ENCODE results near the gene CRACR2A. TPM values are rescaled to one million over a fixed set of nuclear protein-coding genes. Genes with fewer than 3 reads are reported as not detected.

CRACR2A gene
- polyA plus RNA-seq, 2 of the 4 experiments (the other 2 are of a cell fraction) = 1.1 to 3.8 TPM

- no peak overlapping the region for H3K4me3 ChIP-seq
- ChIA-PET CTCF (interaction anchor here (2.3 kb wide), 1 partner anchor 266 kb away, joined by 7 read pairs; no protein-coding TSS in a partner anchor), POLR2A (no interaction called here)
- H3K4me2 ChIP-seq = no peak overlapping the region
- H3K4me1 ChIP-seq = no peaks in the 10 kb centered on the region
- no peak for FAIRE-seq
- DNase-seq (ENCODE audit: low read depth in 1 of 2, low spot score in 1 of 2) = no peak
- ATAC-seq = no peak
- WGBS (ENCODE audit: missing lambda C conversion rate) = 3% methylated on average over 1 of the region's 1 CpG
- no peak for TF ChIP-seq RFX5 (IDR thresholded peaks at IDR 0.05)
- no peak for TF ChIP-seq NFE2L2 (conservative IDR thresholded peaks at IDR 0.05; ENCODE audit: low read length)
- H3K9me3 ChIP-seq = peaks cover 2% of the 10 kb centered on the region; the same call in 1 of the 3 replicates
- no peak overlapping the region for H3K27ac ChIP-seq
Measured at GRCh38 chr12:3565985-3566384, 186.9 kb downstream of the CRACR2A start.

Small RNA genes within 50 kb of the gene (small RNA-seq; reads per million reads assigned to genes)
- gene RNU6-174P = 0 reads per million in 6 experiments

Other genes with a start within 250 kb of the CRACR2A start
- gene PARP11, start 120.3 kb upstream of the CRACR2A start, polyA plus RNA-seq (2011; rRNA removed) = 5.4 and 6.7 TPM in 2 replicates
- 1.8 to 2.2 TPM (median 2.1 TPM) in 3 replicates for gene PARP11, start 120.3 kb upstream of the CRACR2A start, polyA plus RNA-seq (2017; fragmentation: RNase III; extraction: RNeasy Plus Mini Kit Qiagen cat#74134 plus additional on column Dnase treatment)

Measured in A549 (cell line).